NCI-H128 (cell line): Measurements from ENCODE around the gene CHD6.

Experiments used
- DNase-seq: peaks from one replicate; lab custom pipeline; 2025; ENCODE audit not compliant: unreplicated experiment; lab: John Stamatoyannopoulos, UW

CHD6 gene

DNA sequence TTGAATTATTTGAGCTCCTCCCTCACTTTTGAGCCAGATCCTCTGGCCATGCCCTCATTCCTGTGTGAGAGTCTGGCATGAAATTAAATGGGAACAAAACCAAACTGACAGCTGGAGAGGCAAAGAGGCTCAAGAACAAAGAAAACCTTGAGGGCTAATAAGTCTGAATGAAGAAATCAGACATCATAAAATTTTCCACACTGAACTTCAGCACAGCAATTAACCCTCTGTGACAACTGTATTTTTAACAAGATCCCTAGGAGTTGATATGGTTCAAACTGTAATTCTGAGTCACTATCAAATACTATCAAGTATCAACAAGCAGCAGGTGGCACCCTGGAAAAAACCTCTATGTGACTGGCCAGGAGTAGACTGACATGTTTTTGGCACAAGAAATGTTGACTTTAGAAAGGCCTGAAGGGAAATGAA, 142.2 kb downstream of the CHD6 start:
- DNase-seq = peak; percentile 34

DNA sequence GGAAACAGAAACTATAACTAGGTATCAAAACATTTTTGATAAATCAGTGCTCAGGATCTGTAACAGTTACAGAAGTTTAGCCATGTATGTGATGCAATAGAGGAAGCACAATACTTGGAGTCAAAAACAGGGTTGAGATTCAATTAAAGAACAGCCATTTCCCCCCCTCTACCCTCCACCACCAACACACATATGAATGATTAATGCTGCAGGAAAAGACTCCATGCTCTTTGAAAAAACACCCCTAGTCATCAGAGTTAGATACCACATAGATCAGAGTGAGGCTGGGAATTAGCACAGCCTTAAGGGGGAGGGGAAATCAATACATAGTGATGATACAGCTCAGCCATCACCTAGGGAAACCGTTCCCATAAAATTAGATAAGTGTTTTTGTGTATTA, 142.7 kb downstream of the CHD6 start:
- DNase-seq = no peak

DNA sequence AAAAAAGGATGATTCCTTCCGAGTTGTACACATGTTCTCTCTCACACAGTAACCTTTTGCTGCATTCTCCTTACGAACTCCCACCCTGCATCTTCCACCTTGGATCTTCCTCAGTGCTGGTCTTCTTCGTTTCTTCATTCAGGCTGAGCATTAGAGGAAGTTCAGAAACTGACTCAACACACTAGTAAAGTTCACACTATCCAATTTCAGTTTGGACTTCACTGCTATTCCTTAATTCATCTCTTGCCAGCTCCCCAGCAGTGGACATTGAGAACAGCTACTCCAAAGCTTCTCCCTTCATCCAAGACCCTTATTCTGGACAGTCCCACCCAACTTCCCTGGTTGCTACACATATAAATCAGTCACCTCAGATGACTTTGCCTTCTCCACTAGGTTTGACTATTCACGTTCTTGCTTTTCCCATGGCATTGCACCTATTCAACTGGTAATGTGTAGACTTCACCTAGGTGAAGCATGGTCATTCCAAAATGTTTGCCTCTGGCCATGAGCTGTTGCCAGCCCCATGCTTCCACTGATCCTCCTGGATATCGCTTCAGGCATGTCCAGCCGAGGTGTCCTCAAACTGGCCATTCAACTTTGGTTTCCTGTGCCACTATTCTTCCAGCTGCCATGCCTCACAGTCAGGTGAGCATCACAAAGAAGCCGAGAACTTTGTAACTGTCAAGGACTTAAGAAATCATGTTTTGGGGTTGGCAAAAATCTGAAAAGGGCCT, 147.6 kb downstream of the CHD6 start:
- DNase-seq = no peak

GRCh38 chr20:41469868-41470267, 148.3 kb downstream of the CHD6 start:
- DNase-seq = no peak

DNA sequence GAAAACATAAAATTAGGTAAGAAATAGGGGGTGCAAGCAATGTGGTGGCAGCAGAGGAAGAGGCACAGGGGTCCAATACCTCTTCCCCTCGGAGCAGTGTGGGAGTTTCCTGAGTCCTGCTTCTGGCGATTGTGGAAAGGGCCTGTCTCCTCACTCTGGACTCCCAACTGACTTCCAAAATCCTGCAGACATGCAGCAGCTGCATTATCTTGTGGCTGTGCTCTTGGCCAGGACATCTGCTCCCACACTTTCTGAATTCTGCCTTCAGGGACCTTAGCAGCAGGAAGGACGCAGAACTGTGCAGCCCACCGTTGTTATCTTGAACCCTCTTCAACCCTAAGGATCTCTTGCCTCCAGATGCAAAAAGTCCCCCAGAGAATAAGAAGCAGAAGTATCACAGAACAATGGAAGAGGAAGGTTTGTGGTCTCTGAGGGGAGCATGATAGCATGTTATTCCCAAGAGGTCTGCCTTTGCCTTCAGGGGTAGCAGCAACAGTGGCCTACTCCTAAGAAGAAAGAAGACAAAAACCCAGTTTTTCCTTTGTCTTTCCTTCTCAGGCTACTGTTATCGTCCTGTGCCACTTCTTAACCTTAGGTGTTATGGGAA, 149.1 kb downstream of the CHD6 start:
- no peak for DNase-seq

DNA sequence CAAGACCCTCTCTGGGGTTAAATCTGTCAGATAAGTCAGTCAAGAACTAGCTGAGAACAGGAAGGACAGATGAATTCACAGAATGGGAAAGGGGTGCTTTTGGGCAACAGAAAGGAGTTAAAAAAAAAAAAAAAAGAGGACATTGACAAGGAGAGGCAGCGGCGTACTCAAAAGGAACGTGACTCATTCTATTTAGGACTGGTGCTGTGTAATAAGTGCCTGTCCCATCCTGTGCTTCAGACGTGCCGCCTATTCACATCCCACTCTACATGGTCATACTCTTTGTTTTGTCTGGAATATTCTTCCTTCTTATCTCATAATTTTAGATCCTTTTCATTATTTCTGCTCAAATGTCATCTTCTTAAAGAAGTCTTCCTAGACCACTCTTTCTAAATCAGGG, 150.5 kb downstream of the CHD6 start:
- DNase-seq = no peak

DNA sequence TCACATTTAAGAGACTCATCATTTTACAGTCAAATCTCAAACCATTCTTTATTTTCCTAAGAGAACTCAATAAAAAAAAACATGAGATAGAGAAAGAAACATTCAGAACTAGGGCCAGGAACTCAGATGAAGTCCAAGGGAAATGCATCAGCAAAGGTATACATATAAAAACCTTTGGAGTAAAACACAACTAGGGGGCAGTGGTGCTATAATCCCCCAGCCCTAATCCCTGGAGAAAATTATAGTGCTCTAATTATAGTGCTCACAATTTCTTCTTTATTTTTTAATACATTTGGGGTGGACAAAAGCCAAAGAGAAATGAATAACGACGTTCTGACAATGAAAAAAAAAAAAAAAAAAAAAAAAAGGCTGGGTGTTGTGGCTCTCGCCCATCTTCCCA, 151.0 kb downstream of the CHD6 start:
- DNase-seq = no peak

GRCh38 chr20:41463567-41463966, 154.6 kb downstream of the CHD6 start:
- no peak for DNase-seq

GRCh38 chr20:41462372-41463161, 155.6 kb downstream of the CHD6 start:
- DNase-seq = no peak

- DNase-seq = no peak
Measured at GRCh38 chr20:41458761-41459160, 159.4 kb downstream of the CHD6 start.

DNA sequence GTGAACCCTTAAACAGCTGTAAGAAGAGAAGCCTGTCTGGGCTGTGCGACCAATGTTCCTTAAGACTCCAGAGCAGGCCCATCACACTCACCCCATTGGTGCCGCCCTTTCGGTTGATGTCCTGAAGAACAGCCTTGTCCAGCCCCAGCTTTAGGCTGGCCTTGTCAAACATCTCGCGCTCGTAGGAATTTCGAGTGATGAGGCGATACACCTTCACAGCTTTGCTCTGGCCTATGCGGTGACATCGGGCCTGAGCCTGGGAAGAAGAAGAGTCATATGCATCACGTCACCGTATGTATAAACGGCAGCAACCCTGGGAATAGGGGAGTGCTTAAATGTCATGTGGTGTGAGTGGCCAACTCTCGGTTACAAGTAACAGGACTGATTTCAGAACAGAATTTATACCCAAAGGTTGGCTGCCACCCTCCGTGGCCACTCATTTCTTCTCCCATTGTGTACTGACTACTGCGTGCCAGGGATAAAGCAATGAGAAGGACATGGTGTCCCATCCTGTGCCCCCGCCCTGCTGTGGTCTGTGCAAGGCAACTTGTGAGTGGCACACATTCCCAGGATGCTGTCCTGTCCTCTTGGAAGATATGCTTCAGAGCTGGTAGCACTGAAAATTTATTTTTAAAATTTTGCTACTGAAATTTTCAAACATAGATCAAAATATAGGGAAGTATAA, 160.9 kb downstream of the CHD6 start:
- DNase-seq = no peak

GRCh38 chr20:41456351-41456750, 161.8 kb downstream of the CHD6 start:
- no peak for DNase-seq

DNA sequence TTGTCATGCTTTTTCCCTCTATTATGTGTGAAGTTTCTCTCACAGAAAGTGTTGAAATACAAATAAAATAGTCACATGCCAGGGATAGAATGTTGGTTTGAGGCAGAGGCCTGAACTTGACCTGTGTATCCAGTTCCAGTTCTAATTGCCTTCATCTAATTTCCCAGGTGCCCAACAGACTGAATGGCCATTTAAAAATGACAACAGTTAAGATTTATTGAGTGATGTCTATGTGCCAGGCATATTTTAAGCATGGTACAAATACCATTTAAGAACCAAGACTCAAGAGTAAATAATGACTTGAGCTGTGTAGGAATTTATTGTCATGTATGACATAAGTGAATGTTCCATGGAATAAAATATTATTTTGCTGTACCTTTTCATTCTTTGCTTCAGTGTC, 163.9 kb downstream of the CHD6 start:
- no peak for DNase-seq

GRCh38 chr20:41453010-41453950, 164.9 kb downstream of the CHD6 start:
- DNase-seq = no peak

GRCh38 chr20:41452226-41452625, 166.0 kb downstream of the CHD6 start:
- DNase-seq = no peak

DNA sequence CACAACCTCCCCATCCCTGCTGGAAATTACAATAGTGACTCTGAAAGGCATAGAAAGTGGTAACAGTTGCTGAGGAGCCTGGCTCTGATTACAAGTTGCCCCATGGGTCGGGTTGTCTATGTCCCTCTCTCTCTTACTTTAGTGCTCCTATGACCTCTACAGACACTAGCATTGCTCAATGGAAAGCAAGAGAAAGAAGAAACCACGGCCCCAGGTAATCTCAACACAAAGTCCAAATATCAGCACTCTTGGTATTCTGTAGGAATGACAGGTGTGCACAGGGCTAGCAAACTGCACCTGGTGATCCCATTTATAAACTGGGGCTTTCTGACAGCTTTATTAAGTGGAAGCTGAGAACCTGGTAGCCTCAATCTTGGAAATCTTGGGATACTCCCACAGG, 171.2 kb downstream of the CHD6 start:
- no peak for DNase-seq

- DNase-seq = no peak
Measured at GRCh38 chr20:41446456-41446855, 171.7 kb downstream of the CHD6 start.

GRCh38 chr20:41444821-41445220, 173.4 kb downstream of the CHD6 start:
- no peak for DNase-seq

DNA sequence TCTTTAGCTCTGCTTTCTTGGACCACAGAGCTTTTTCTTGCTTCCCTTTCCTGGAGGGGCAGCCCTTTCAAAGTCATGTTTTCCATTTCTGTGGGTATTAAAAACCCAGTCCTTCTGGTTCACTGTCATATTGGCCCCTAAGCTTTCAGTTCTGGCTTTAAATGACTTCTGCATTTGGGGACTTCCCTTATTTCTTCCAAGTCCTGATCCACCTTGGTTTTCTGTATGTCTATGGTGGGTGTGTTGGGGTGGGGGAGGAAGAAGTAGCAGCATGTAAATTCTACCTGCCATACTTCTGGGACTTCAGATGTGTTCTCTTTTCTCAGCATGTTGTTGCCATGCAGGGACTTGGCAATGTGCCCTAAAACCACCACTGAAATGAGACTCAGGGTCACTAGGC, 174.5 kb downstream of the CHD6 start:
- no peak for DNase-seq

- no peak for DNase-seq
Measured at GRCh38 chr20:41440882-41441281, 177.3 kb downstream of the CHD6 start.
